ENCODE results near the gene CXCL5.
"Not testable (repeated sequence)": the region's sequence is repeated elsewhere in the genome, so short reads cannot be mapped to it uniquely, and the experiment has no call there.

CXCL5 gene

GRCh38 chr4:74015126-74015780 lies 16.8 kb upstream of the CXCL5 start:
- no peak for DNase-seq (ENCODE audit: low read depth in 2 of 2, low spot score in 1 of 2)

- no peak for DNase-seq (ENCODE audit: low read depth in 2 of 2, low spot score in 1 of 2)
These were observed 15.9 kb upstream of the CXCL5 start for GRCh38 chr4:74014332-74014731.

- DNase-seq (ENCODE audit: low read depth in 2 of 2, low spot score in 1 of 2) = no peak
These were observed 14.8 kb upstream of the CXCL5 start for GRCh38 chr4:74013264-74013663.

- no peak for DNase-seq (ENCODE audit: low read depth in 2 of 2, low spot score in 1 of 2)
These were observed 13.7 kb upstream of the CXCL5 start for GRCh38 chr4:74012130-74012529.

- DNase-seq (ENCODE audit: low read depth in 2 of 2, low spot score in 1 of 2) = no peak
These were observed 10.8 kb upstream of the CXCL5 start for GRCh38 chr4:74009307-74009706.

GRCh38 chr4:74006009-74006476 lies 7.6 kb upstream of the CXCL5 start:
- no peak for DNase-seq (ENCODE audit: low read depth in 2 of 2, low spot score in 1 of 2)

- no peak for DNase-seq (ENCODE audit: low read depth in 2 of 2, low spot score in 1 of 2)
These were observed 7.1 kb upstream of the CXCL5 start for GRCh38 chr4:74005528-74005927.

GRCh38 chr4:74004668-74005067 lies 6.2 kb upstream of the CXCL5 start:
- no peak for DNase-seq (ENCODE audit: low read depth in 2 of 2, low spot score in 1 of 2)

GRCh38 chr4:74000301-74000700 lies 1.8 kb upstream of the CXCL5 start:
- DNase-seq (ENCODE audit: low read depth in 2 of 2, low spot score in 1 of 2) = no peak

- no peak for DNase-seq (ENCODE audit: low read depth in 2 of 2, low spot score in 1 of 2)
These were observed 6.4 kb downstream of the CXCL5 start for GRCh38 chr4:73992050-73992449.

GRCh38 chr4:73991742-73992000 lies 6.8 kb downstream of the CXCL5 start:
- DNase-seq (ENCODE audit: low read depth in 2 of 2, low spot score in 1 of 2) = no peak

GRCh38 chr4:73990988-73991741 lies 7.3 kb downstream of the CXCL5 start:
- DNase-seq (ENCODE audit: low read depth in 2 of 2, low spot score in 1 of 2) = no peak

GRCh38 chr4:73989928-73990327 lies 8.5 kb downstream of the CXCL5 start:
- DNase-seq (ENCODE audit: low read depth in 2 of 2, low spot score in 1 of 2) = no peak

- DNase-seq (ENCODE audit: low read depth in 2 of 2, low spot score in 1 of 2) = no peak
These were observed 9.4 kb downstream of the CXCL5 start for GRCh38 chr4:73989031-73989430.

GRCh38 chr4:73988061-73988460 lies 10.4 kb downstream of the CXCL5 start, which contains the start of gene PPBP:
Gene PPBP, minus strand, starts transcription at chr4:73988190. Its CDS starts 87 bp downstream, at chr4:73988103.
- no peak for DNase-seq (ENCODE audit: low read depth in 2 of 2, low spot score in 1 of 2)

GRCh38 chr4:73985528-73985852 lies 13.0 kb downstream of the CXCL5 start:
- DNase-seq (ENCODE audit: low read depth in 2 of 2, low spot score in 1 of 2) = no peak

- no peak for DNase-seq (ENCODE audit: low read depth in 2 of 2, low spot score in 1 of 2)
These were observed 13.5 kb downstream of the CXCL5 start for GRCh38 chr4:73984736-73985527.

- not testable (repeated sequence) for DNase-seq (ENCODE audit: low read depth in 2 of 2, low spot score in 1 of 2)
These were observed 17.3 kb downstream of the CXCL5 start for GRCh38 chr4:73981175-73981574.

GRCh38 chr4:73979407-73979957 lies 19.0 kb downstream of the CXCL5 start:
- DNase-seq (ENCODE audit: low read depth in 2 of 2, low spot score in 1 of 2) = no peak

- DNase-seq (ENCODE audit: low read depth in 2 of 2, low spot score in 1 of 2) = no peak
These were observed 19.6 kb downstream of the CXCL5 start for GRCh38 chr4:73978886-73979285.

GRCh38 chr4:73976716-73977115 lies 21.8 kb downstream of the CXCL5 start:
- DNase-seq (ENCODE audit: low read depth in 2 of 2, low spot score in 1 of 2) = no peak

- no peak for DNase-seq (ENCODE audit: low read depth in 2 of 2, low spot score in 1 of 2)
These were observed 22.3 kb downstream of the CXCL5 start for GRCh38 chr4:73976217-73976616.
